PC-3 (cell line): Measurements from ENCODE around the gene UBE2L3. TPM values are rescaled to one million over a fixed set of nuclear protein-coding genes. Genes with fewer than 3 reads are reported as not detected.

ENCODE experiments used
- ATAC-seq: fragments of 200-7000 bp; cut with Tn5 transposase; 2 replicates; pipeline ENCODE4 v1.9.1; 2020; ENCODE audit warnings: mild to moderate bottlenecking, moderate library complexity
- BruUV-seq: library from RNA; stranded (reverse); fragments of 400-500 nt; replicated peaks from 2 replicates; lab custom pipeline; 2021; lab: Mats Ljungman, UMichigan
- CTCF ChIA-PET: fragments of 300-600 bp; sonication (Branson Sonifier 250); formaldehyde crosslinking; loops from one replicate; lab custom pipeline; 2022; ENCODE audit warnings: antibody characterized with exemption; lab: Charles Lee
- POLR2A ChIA-PET: fragments of 300-600 bp; sonication (Branson Sonifier 250); formaldehyde crosslinking; loops from one replicate; lab custom pipeline; 2022; ENCODE audit warnings: antibody characterized with exemption; ENCODE audit not compliant: unreplicated experiment; lab: Charles Lee
- DNase-seq: peaks from one replicate; pipeline ENCODE4 v3.0.0-alpha.2; 2015
- H2AFZ ChIP-seq: fragments of 300-600 bp; sonication (generic); 2 replicates; pipeline ENCODE4 v1.6.0; 2016; ENCODE audit warnings: antibody characterized with exemption, low read length
- H3F3A ChIP-seq: fragments of 300-600 bp; sonication (generic); one replicate; pipeline ENCODE4 v1.6.0; 2017; ENCODE audit warnings: antibody characterized with exemption, low read length, control low read depth, mild to moderate bottlenecking; ENCODE audit not compliant: unreplicated experiment
- H3K27ac ChIP-seq: fragments of 300-600 bp; sonication (generic); 2 replicates; pipeline ENCODE4 v1.5.1; 2016; ENCODE audit warnings: mild to moderate bottlenecking, low read length
- H3K27me3 ChIP-seq: fragments of 300-600 bp; sonication (generic); 2 replicates; pipeline ENCODE4 v1.6.1; 2016; ENCODE audit warnings: low read length, mixed read lengths
- H3K36me3 ChIP-seq: fragments of 300-600 bp; sonication (generic); 2 replicates; pipeline ENCODE4 v1.6.1; 2016; ENCODE audit warnings: low read depth, mixed run types, low read length, mixed read lengths
- H3K4me1 ChIP-seq: fragments of 300-600 bp; sonication (generic); 2 replicates; pipeline ENCODE4 v1.5.1; 2016; ENCODE audit warnings: low read length; ENCODE audit not compliant: insufficient read depth
- H3K4me2 ChIP-seq: fragments of 300-600 bp; sonication (generic); 2 replicates; pipeline ENCODE4 v1.6.0; 2016; ENCODE audit warnings: low read length
- H3K4me3 ChIP-seq: fragments of 300-600 bp; sonication (generic); 2 replicates; pipeline ENCODE4 v1.5.1; 2016; ENCODE audit warnings: mild to moderate bottlenecking, low read length, mixed read lengths
- H3K79me2 ChIP-seq: fragments of 300-600 bp; sonication (generic); 2 replicates; pipeline ENCODE4 v1.6.1; 2017; ENCODE audit warnings: low read length, mixed read lengths
- H3K9ac ChIP-seq: fragments of 300-600 bp; sonication (generic); 2 replicates; pipeline ENCODE4 v1.6.0; 2016; ENCODE audit warnings: mild to moderate bottlenecking, low read length
- H3K9me2 ChIP-seq: fragments of 300-600 bp; sonication (generic); replicated peaks from 2 replicates; pipeline ENCODE4 v1.6.1; 2016; ENCODE audit warnings: mixed run types, low read length, mixed read lengths
- H3K9me3 ChIP-seq: fragments of 300-600 bp; sonication (generic); 2 replicates; pipeline ENCODE4 v1.6.1; 2016; ENCODE audit warnings: low read length, mixed read lengths
- H4K20me1 ChIP-seq: fragments of 300-600 bp; sonication (generic); 2 replicates; pipeline ENCODE4 v1.6.1; 2016; ENCODE audit warnings: low read length, mixed read lengths
- CTCF ChIP-seq: fragments of 300-600 bp; sonication (generic); conservative IDR thresholded peaks from 2 replicates; pipeline ENCODE4 v1.5.1; 2017; ENCODE audit warnings: antibody characterized with exemption, low read depth, mild to moderate bottlenecking, low read length
- EZH2 ChIP-seq: fragments of 300-600 bp; sonication (generic); IDR thresholded peaks from one replicate; pipeline ENCODE4 v1.6.1; 2017; ENCODE audit warnings: antibody characterized with exemption, mild to moderate bottlenecking, low read length; ENCODE audit not compliant: unreplicated experiment
- EZH2phosphoT487 ChIP-seq: fragments of 300-600 bp; sonication (generic); IDR thresholded peaks from 2 replicates; pipeline ENCODE4 v1.6.1; 2018; ENCODE audit warnings: mild to moderate bottlenecking, antibody characterized with exemption, low read length, borderline replicate concordance
- intact Hi-C: fragments of 100-400 bp; cut with micrococcal nuclease; formaldehyde crosslinking; loops from 2 replicates; pipeline ENCODE4 v1.9.0; 2023
- total RNA-seq: library from RNA; depleted of rRNA; stranded (reverse); fragments of >200 nt; gene quantifications from 2 replicates; pipeline ENCODE4 v1.2.3, GENCODE V29; 2014

Gene UBE2L3
- total RNA-seq, 1 experiment from 2014 or later: 72.0 TPM

GRCh38 chr22:21611210-21611977 is 43.9 kb downstream of the UBE2L3 start:
- CTCF ChIA-PET: no interaction called here
- Histone ChIP-seq H3F3A (no peaks in the 10 kb centered on the region), H3K36me3 (peaks cover 13% of the 10 kb centered on the region), H3K4me1 (no peaks in the 10 kb centered on the region; the same call in 1 of the 2 replicates), H3K9me3 (no peaks in the 10 kb centered on the region), H4K20me1 (no peaks in the 10 kb centered on the region), H3K27me3 (no peaks in the 10 kb centered on the region), H3K9ac (no peak overlapping the region), H3K4me3 (no peak overlapping the region), H3K79me2 (peaks cover 67% of the 10 kb centered on the region), H3K4me2 (no peak overlapping the region), H3K27ac (no peak overlapping the region), H3K9me2 (no peaks in the 10 kb centered on the region), H2AFZ (no peak overlapping the region)
- ATAC-seq (no peak), DNase-seq (no peak)
- TF ChIP-seq EZH2phosphoT487 (no peak), CTCF (no peak), EZH2 (no peak)
- POLR2A ChIA-PET: no interaction called here
- TSS peak; percentile 25 for BruUV-seq
- intact Hi-C loops: no loop called here

DNA sequence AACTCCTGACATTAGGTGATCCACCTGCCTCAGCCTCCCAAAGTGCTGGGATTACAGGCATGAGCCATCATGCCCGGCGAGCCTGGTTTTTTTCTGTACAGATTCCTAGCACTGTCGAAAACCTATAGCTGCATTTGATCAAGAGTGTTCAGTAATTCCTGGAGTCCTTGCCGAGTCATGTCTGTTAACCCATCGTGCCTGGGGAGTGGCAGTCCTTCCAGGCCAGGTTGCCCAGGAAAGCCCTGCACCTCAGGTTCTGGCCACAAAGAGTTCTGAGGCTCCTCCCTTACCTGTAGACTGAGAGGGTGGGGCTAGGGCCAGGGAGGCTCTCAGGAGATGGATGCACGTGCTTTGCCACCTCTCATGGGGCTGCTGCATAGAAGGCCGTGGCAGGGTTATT is 45.3 kb downstream of the UBE2L3 start:
- peaks cover 62% of the 10 kb centered on the region for H3K79me2 ChIP-seq
- no peaks in the 10 kb centered on the region for H3K27me3 ChIP-seq
- ChIA-PET POLR2A (no interaction called here), CTCF (no interaction called here)
- intact Hi-C loops: no loop called here
- H2AFZ ChIP-seq: no peak overlapping the region
- H3K9me3 ChIP-seq: no peaks in the 10 kb centered on the region
- TF ChIP-seq EZH2: no peak
- no peak for TF ChIP-seq EZH2phosphoT487
- no peak for TF ChIP-seq CTCF
- no peak overlapping the region for H3K9ac ChIP-seq
- no peak overlapping the region for H3K4me2 ChIP-seq
- H3K4me1 ChIP-seq: no peaks in the 10 kb centered on the region; the same call in 1 of the 2 replicates
- H3K9me2 ChIP-seq: no peaks in the 10 kb centered on the region
- no peaks in the 10 kb centered on the region for H4K20me1 ChIP-seq
- BruUV-seq: no TSS peak
- DNase-seq: peak; percentile 56
- H3F3A ChIP-seq: no peaks in the 10 kb centered on the region
- no peak overlapping the region for H3K27ac ChIP-seq
- H3K36me3 ChIP-seq: peaks cover 13% of the 10 kb centered on the region
- ATAC-seq: peak; percentile 42
- no peak overlapping the region for H3K4me3 ChIP-seq
